GM13977 (cell line): Measurements from ENCODE around the gene SUPT3H.

Experiments
- DNase-seq: peaks from one replicate; pipeline ENCODE4 v3.0.0; 2012; ENCODE audit warnings: low spot score
- in situ Hi-C: fragments of 300-500 bp; cut with MboI; formaldehyde crosslinking; loops from one replicate; pipeline ENCODE4 v1.12.0; 2022; ENCODE audit warnings: low sequenced_read_pairs, low pct_unique_long_range_greater_than_20kb, mixed read lengths, inconsistent platforms; ENCODE audit not compliant: unreplicated experiment
- TF ChIP-seq, protein P1 (sequence below): IDR thresholded peaks from 2 replicates; pipeline ENCODE4 v1.5.1; 2012; ENCODE audit warnings: mild to moderate bottlenecking, control low read depth; ENCODE audit not compliant: insufficient read depth; ENCODE audit errors: extremely low read depth, missing control alignments

The SUPT3H gene

DNA sequence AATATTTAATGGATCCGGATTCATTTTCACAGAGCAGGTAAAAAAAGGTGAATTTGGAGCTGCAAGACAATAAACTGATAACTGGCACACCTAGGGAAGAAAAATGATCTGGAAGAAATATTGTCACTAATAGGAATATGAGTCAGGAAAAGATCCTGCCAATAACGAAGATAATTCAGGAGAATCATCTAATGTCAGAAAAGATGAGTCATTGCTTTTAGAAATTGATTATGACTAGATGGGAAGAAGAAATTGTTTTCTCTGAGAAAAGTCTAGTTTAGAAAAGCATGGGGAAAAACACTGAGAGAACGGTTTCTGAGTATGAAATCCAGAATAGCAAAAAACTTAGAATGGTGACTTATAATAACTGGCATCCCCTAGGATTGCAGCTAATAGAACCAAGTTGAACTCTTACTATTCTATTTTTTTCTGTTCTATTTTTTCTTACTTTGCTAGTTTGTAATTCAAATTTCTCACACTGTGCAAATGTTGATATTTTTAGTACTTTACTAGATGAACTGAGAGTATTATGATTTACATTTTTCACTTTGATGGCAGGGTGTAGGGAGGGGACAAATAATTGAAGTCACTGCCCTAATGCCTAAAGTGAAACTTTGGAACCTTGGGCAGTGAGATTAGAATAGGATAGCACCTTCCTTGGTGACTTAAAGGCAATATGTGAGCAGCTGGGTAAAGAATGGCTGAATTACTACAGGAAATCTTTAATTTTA, 38.2 kb upstream of the SUPT3H start:
- TF ChIP-seq, protein P1, sequence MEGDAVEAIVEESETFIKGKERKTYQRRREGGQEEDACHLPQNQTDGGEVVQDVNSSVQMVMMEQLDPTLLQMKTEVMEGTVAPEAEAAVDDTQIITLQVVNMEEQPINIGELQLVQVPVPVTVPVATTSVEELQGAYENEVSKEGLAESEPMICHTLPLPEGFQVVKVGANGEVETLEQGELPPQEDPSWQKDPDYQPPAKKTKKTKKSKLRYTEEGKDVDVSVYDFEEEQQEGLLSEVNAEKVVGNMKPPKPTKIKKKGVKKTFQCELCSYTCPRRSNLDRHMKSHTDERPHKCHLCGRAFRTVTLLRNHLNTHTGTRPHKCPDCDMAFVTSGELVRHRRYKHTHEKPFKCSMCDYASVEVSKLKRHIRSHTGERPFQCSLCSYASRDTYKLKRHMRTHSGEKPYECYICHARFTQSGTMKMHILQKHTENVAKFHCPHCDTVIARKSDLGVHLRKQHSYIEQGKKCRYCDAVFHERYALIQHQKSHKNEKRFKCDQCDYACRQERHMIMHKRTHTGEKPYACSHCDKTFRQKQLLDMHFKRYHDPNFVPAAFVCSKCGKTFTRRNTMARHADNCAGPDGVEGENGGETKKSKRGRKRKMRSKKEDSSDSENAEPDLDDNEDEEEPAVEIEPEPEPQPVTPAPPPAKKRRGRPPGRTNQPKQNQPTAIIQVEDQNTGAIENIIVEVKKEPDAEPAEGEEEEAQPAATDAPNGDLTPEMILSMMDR, result no peak

GRCh38 chr6:45415315-45415714, 37.6 kb upstream of the SUPT3H start:
- TF ChIP-seq, protein P1, result no peak
- DNase-seq, result no peak
- in situ Hi-C loops, result loop anchor here (25.0 kb wide), 1 partner anchor 778 kb away; no protein-coding TSS in a partner anchor

More for the DNA sequence above, 38.2 kb upstream of the SUPT3H start:
- no peak for DNase-seq
- in situ Hi-C loops, result loop anchor here (25.0 kb wide), 1 partner anchor 779 kb away; no protein-coding TSS in a partner anchor

- in situ Hi-C loops, result loop anchor here (25.0 kb wide), 1 partner anchor 775 kb away; no protein-coding TSS in a partner anchor
- TF ChIP-seq, protein P1, result no peak
- no peak for DNase-seq
These were observed 34.2 kb upstream of the SUPT3H start for GRCh38 chr6:45411959-45412358.

DNA sequence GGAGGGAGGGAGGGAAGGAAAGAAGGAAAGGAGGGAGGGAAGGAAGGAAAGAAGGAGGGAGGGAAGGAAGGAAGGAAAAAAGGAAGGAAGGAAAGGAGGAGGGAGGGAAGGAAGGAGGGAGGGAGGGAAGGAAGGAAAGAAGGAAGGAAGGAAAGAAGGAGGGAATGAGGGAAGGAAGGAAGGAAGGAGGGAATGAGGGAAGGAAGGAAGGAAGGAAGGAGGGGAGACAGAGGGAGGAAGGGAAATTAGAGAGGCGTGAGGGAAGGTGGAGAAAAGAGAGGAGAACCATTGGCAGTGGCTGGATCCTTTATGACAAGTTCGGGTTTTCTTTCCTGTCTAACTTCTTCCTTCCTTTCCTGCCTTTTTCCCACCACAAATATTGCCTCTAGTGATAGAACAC, 22.3 kb upstream of the SUPT3H start:
- in situ Hi-C loops, result loop anchor here (25.0 kb wide), 1 partner anchor 763 kb away; no protein-coding TSS in a partner anchor
- DNase-seq, result no peak
- TF ChIP-seq, protein P1, result no peak

DNA sequence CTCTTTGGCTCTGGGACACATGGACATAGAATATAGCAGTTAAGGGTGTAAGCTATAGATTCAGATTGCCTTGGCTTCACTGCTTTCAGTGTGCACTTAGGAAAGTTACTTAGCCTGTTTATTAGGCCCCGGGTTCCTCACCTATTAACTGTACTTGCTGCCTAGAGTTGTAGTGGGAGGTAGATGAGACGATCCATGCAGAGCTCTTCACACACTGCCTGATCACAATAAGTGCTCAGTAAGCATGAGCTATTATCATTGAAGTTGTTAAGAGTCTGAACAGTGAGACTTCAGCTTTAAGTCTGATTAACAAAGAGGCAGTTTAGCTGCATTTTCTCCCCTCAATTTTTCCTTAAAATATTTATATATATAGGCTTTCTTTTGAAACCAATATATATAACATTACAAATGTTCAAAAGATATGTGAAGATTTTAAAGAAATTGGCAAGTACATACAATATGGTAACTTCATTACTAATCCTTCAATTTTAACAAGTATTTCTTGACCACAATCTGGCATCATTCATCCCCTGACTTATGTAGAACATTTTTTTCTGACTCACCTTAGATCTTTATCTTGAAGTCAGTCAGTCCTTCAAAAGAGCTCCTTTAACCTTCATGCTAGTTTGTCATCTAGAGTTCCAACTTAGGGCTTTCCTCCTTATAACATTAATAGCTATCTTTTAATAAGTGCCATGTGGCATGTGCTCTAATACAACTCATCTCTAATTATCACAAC, 20.5 kb upstream of the SUPT3H start:
- DNase-seq, result no peak
- TF ChIP-seq, protein P1, result no peak
- in situ Hi-C loops, result no loop called here

DNA sequence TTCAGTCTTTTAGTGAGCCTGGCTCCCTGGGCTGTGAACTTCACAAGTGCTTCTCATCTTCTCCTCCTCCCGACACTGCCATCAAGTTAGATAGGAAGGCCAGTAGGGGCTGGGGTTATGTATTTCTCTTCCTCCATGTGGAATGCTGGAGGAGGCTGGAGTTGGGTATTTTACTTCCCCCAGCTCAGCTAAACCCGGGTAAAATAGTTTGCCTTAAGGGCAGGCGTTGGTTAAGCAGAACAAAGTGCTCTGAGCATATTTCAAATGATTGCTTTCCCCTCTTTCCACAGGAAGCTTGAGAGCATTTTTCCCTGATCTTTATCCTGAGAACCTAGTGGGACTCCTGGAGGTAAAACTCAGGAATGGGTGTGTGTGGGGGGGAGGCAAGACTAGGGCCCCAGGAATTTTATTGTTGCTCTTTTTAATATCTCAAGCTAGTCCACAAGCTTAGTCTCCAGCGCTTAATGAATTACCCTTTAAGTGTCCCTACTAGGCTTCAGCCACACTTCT, 16.9 kb upstream of the SUPT3H start:
- DNase-seq, result no peak
- TF ChIP-seq, protein P1, result no peak
- in situ Hi-C loops, result no loop called here
